Measurements from ENCODE around the gene ZNF511.

GRCh38 chr10:133314911-133315310 is 6.2 kb downstream of the ZNF511 start:
- TF ChIP-seq EZH2 (IDR thresholded peaks at IDR 0.05; ENCODE audit: borderline replicate concordance, insufficient read depth, low read depth, low read length, poor library complexity, severe bottlenecking) (no peak), CTCF (IDR thresholded peaks at IDR 0.05) (no peak)
